GM13977 (cell line): ENCODE data around the gene G6PC2.

Source experiments
- DNase-seq: peaks from one replicate; pipeline ENCODE4 v3.0.0; 2012; ENCODE audit warnings: low spot score
- CTCF ChIP-seq: IDR thresholded peaks from 2 replicates; pipeline ENCODE4 v1.5.1; 2012; ENCODE audit warnings: mild to moderate bottlenecking, control low read depth; ENCODE audit not compliant: insufficient read depth; ENCODE audit errors: extremely low read depth, missing control alignments
- in situ Hi-C: fragments of 300-500 bp; cut with MboI; formaldehyde crosslinking; loops from one replicate; pipeline ENCODE4 v1.12.0; 2022; ENCODE audit warnings: low sequenced_read_pairs, low pct_unique_long_range_greater_than_20kb, mixed read lengths, inconsistent platforms; ENCODE audit not compliant: unreplicated experiment

Gene G6PC2

GRCh38 chr2:168897449-168897848 lies 3.6 kb upstream of the G6PC2 start:
- in situ Hi-C loops = no loop called here
- DNase-seq = no peak
- no peak for TF ChIP-seq CTCF

GRCh38 chr2:168903888-168904287 lies 2.8 kb downstream of the G6PC2 start:
- no peak for DNase-seq
- TF ChIP-seq CTCF = no peak
- in situ Hi-C loops = loop anchor here (25.0 kb wide), 1 partner anchor 567 kb away; no protein-coding TSS in a partner anchor

DNA sequence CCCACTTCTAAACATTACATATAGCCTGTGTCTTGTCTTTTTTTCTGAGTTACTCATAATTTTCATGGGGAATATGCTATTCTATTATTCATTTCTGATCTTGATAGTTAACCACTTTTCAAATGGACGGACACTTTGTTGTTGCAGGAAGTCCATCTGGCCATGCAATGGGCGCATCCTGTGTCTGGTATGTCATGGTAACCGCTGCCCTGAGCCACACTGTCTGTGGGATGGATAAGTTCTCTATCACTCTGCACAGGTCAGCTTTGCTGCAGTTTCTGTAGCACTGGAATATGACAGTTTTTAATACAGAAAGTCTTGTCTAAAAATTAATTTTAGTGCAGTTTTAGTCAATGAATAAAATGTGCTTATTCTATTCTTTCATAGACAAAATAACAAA lies 3.3 kb downstream of the G6PC2 start:
- TF ChIP-seq CTCF = no peak
- in situ Hi-C loops = loop anchor here (25.0 kb wide), 1 partner anchor 567 kb away; no protein-coding TSS in a partner anchor

GRCh38 chr2:168907940-168908662 lies 7.0 kb downstream of the G6PC2 start:
- no peak for TF ChIP-seq CTCF
- in situ Hi-C loops = loop anchor here (25.0 kb wide), 1 partner anchor 571 kb away; no protein-coding TSS in a partner anchor
- no peak for DNase-seq

More for the DNA sequence above, 3.3 kb downstream of the G6PC2 start:
- no peak for DNase-seq

DNA sequence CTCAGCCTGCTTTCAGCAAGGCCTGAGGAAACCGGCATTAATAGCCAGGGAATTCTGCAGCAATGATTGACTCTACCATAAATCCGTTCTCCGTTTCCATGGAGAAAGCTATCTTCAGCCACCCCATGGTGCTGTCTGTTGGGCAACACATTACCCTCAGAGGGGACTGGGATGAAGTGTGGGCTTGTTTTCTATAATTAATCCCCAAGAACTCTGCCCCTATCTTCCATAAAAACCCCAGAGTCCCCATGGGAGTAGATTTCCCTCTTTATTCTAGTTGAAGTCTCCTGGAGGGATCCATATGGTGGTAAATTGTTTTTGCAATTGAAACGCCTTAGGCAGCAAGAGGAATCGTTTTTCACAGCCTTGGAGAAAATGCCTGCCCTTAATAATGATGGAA lies 9.2 kb downstream of the G6PC2 start:
- in situ Hi-C loops = loop anchor here (25.0 kb wide), 1 partner anchor 573 kb away; no protein-coding TSS in a partner anchor

DNA sequence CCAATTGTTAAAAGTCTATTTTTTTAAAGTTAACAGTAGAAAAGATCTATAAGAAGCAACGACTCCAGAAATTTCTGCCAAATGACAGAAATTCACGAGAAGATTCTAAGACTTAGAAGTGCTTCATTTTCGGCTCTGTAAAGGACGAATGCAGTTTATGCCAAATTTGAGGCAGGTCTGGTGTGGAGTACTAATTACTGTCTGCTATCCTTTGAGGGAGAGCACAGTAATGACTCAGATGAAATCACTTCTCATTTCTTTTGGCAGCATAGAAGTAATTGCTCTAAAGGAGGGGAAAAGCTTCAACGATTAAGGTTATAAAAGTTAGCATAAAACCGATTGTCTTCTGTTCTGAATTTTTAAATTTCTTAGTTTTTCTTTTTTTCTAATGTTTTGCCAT lies 11.4 kb downstream of the G6PC2 start:
- in situ Hi-C loops = loop anchor here (25.0 kb wide), 1 partner anchor 575 kb away; no protein-coding TSS in a partner anchor
- no peak for TF ChIP-seq CTCF

More for the DNA sequence above, 9.2 kb downstream of the G6PC2 start:
- no peak for TF ChIP-seq CTCF
- DNase-seq = no peak

More for the DNA sequence above, 11.4 kb downstream of the G6PC2 start:
- DNase-seq = no peak
